H1 (cell line): ENCODE measurements around the gene TUBGCP3. TPM values are rescaled to one million over a fixed set of nuclear protein-coding genes. Genes with fewer than 3 reads are reported as not detected.

Experiments
- CTCF ChIA-PET: fragments of 300-600 bp; sonication (Branson Sonifier 250); formaldehyde crosslinking; loops from one replicate; lab custom pipeline; 2021; ENCODE audit not compliant: partially characterized antibody; lab: Charles Lee
- POLR2A ChIA-PET: fragments of 300-600 bp; sonication (Branson Sonifier 250); formaldehyde crosslinking; loops from one replicate; lab custom pipeline; 2021; ENCODE audit warnings: inconsistent platforms; ENCODE audit not compliant: partially characterized antibody; lab: Charles Lee
- DNase-seq, 2 experiments: peaks; one replicate each; pipeline versions ENCODE4 v3.0.0 to v3.0.0-alpha.2; 2010 to 2022; ENCODE audit warnings: low spot score in 2 of 2, low read depth in 1 of 2, mixed read lengths in 1 of 2
- FAIRE-seq: peaks from 2 replicates; lab custom pipeline; 2011; peaks lifted over from hg19 to GRCh38; lab: Jason Lieb, UNC
- H2AFZ ChIP-seq: 2 replicates; pipeline ENCODE4 v1.8.1; 2012; ENCODE audit warnings: low read length, inconsistent platforms
- H2AK5ac ChIP-seq: 2 replicates; pipeline ENCODE4 v1.6.1; 2013; ENCODE audit warnings: low read depth, low read length
- H2BK120ac ChIP-seq: replicated peaks from 2 replicates; pipeline ENCODE3; 2013; ENCODE audit warnings: low read depth, low read length, inconsistent platforms
- H2BK12ac ChIP-seq: 2 replicates; pipeline ENCODE4 v1.6.1; 2013; ENCODE audit warnings: low read depth, low read length
- H2BK15ac ChIP-seq: 2 replicates; pipeline ENCODE4 v1.6.1; 2013; ENCODE audit warnings: low read length
- H2BK20ac ChIP-seq: 2 replicates; pipeline ENCODE4 v1.6.1; 2013; ENCODE audit warnings: low read length
- H2BK5ac ChIP-seq: 2 replicates; pipeline ENCODE4 v1.6.1; 2013; ENCODE audit warnings: low read depth, low read length
- H3K14ac ChIP-seq: 2 replicates; pipeline ENCODE4 v1.6.1; 2013; ENCODE audit warnings: inconsistent platforms; ENCODE audit not compliant: insufficient read length
- H3K18ac ChIP-seq: 2 replicates; pipeline ENCODE4 v1.6.1; 2013; ENCODE audit warnings: low read length; ENCODE audit errors: extremely low read depth
- H3K23ac ChIP-seq: 2 replicates; pipeline ENCODE4 v1.6.1; 2013; ENCODE audit warnings: inconsistent platforms; ENCODE audit not compliant: insufficient read length
- H3K23me2 ChIP-seq: 2 replicates; pipeline ENCODE4 v1.6.1; 2013; ENCODE audit warnings: low read depth, low read length
- H3K27ac ChIP-seq: 2 replicates; pipeline ENCODE4 v1.6.1; 2011; ENCODE audit warnings: low read depth, low read length, inconsistent platforms
- H3K27me3 ChIP-seq, 4 experiments: replicated peaks in 1 of 4; 1 replicate in 1 of 4; 2 replicates in 3 of 4; pipeline versions ENCODE4 v1.6.1 to v1.8.1; 2011 to 2013; ENCODE audit warnings: low read length in 3 of 4, mild to moderate bottlenecking in 3 of 4, inconsistent platforms in 2 of 4, mixed read lengths in 2 of 4, moderate library complexity in 1 of 4; ENCODE audit not compliant: control insufficient read depth in 3 of 4, insufficient read depth in 3 of 4; ENCODE audit errors: extremely low read depth in 1 of 4
- H3K36me3 ChIP-seq, 4 experiments: 2 replicates each; pipeline versions ENCODE4 v1.6.1 to v1.8.1; 2011 to 2013; ENCODE audit warnings: mild to moderate bottlenecking in 4 of 4, low read length in 3 of 4, moderate library complexity in 2 of 4, control low read depth in 1 of 4, inconsistent platforms in 1 of 4; ENCODE audit not compliant: insufficient read depth in 4 of 4, control insufficient read depth in 2 of 4
- H3K4ac ChIP-seq: replicated peaks from 2 replicates; pipeline ENCODE3; 2013; ENCODE audit warnings: low read length, low read depth, mixed read lengths, inconsistent platforms; ENCODE audit not compliant: insufficient read length
- H3K4me1 ChIP-seq, 4 experiments: replicated peaks in 1 of 4; 1 replicate in 1 of 4; 2 replicates in 3 of 4; pipeline versions ENCODE4 v1.6.1 to v1.8.1; 2011 to 2013; ENCODE audit warnings: low read length in 3 of 4, inconsistent platforms in 2 of 4, mixed read lengths in 1 of 4; ENCODE audit not compliant: insufficient read depth in 4 of 4, control insufficient read depth in 3 of 4
- H3K4me2 ChIP-seq, 2 experiments: 2 replicates each; pipeline versions ENCODE4 v1.6.1 to v1.8.1; 2011 to 2013; ENCODE audit warnings: low read depth in 2 of 2, low read length in 2 of 2, control low read depth in 1 of 2, inconsistent platforms in 1 of 2, mild to moderate bottlenecking in 1 of 2; ENCODE audit not compliant: insufficient read depth in 1 of 2
- H3K4me3 ChIP-seq, 4 experiments: fragments of 200-600, 300-600 bp in 1 of 4; sonication (generic), shearing (Covaris generic), sonication (Bioruptor Twin) in 1 of 4; 2 replicates each; pipeline versions ENCODE4 v1.5.1 to v1.8.1; 2011 to 2016; ENCODE audit warnings: low read length in 4 of 4, low read depth in 3 of 4, control low read depth in 2 of 4, inconsistent platforms in 2 of 4, mild to moderate bottlenecking in 2 of 4, mixed read lengths in 1 of 4, moderate library complexity in 1 of 4; ENCODE audit not compliant: insufficient read depth in 2 of 4; ENCODE audit errors: extremely low read depth in 1 of 4
- H3K56ac ChIP-seq: replicated peaks from 2 replicates; pipeline ENCODE3; 2013; ENCODE audit warnings: low read depth, mild to moderate bottlenecking, mixed read lengths, low read length, inconsistent platforms; ENCODE audit not compliant: insufficient read length
- H3K79me1 ChIP-seq: 2 replicates; pipeline ENCODE4 v1.6.1; 2013; ENCODE audit warnings: low read depth, low read length, control low read depth
- H3K79me2 ChIP-seq, 2 experiments: 2 replicates each; pipeline versions ENCODE4 v1.6.1 to v1.8.1; 2012 to 2013; ENCODE audit warnings: low read length in 2 of 2, mild to moderate bottlenecking in 2 of 2, inconsistent platforms in 1 of 2; ENCODE audit not compliant: insufficient read depth in 2 of 2, control insufficient read depth in 1 of 2
- H3K9ac ChIP-seq, 4 experiments: replicated peaks in 1 of 4; 1 replicate in 1 of 4; 2 replicates in 3 of 4; pipeline versions ENCODE4 v1.6.1 to v1.8.1; 2011 to 2013; ENCODE audit warnings: low read depth in 3 of 4, low read length in 3 of 4, control low read depth in 2 of 4, mild to moderate bottlenecking in 2 of 4, moderate library complexity in 2 of 4, inconsistent platforms in 1 of 4; ENCODE audit errors: extremely low read depth in 1 of 4
- H3K9me3 ChIP-seq, 2 experiments: 2 replicates each; pipeline versions ENCODE4 v1.6.1 to v1.8.1; 2012 to 2013; ENCODE audit warnings: mild to moderate bottlenecking in 2 of 2, moderate library complexity in 2 of 2, control low read depth in 1 of 2, inconsistent platforms in 1 of 2, low read depth in 1 of 2, low read length in 1 of 2, mixed read lengths in 1 of 2; ENCODE audit not compliant: insufficient read depth in 2 of 2
- H4K20me1 ChIP-seq, 2 experiments: replicated peaks in 1 of 2; 2 replicates each; pipeline versions ENCODE3 to v1.8.1; 2011 to 2013; ENCODE audit warnings: inconsistent platforms in 2 of 2, low read length in 2 of 2, mild to moderate bottlenecking in 1 of 2; ENCODE audit not compliant: insufficient read depth in 2 of 2, control insufficient read depth in 1 of 2
- H4K5ac ChIP-seq: 2 replicates; pipeline ENCODE4 v1.6.1; 2013; ENCODE audit warnings: low read length, low read depth, mixed read lengths, inconsistent platforms; ENCODE audit not compliant: insufficient read length
- H4K8ac ChIP-seq: 2 replicates; pipeline ENCODE4 v1.8.0; 2013; ENCODE audit warnings: mild to moderate bottlenecking, moderate library complexity, low read length, inconsistent platforms; ENCODE audit not compliant: insufficient read depth; ENCODE audit errors: extremely low read depth
- H4K91ac ChIP-seq: replicated peaks from 2 replicates; pipeline ENCODE3; 2013; ENCODE audit warnings: low read length, mixed read lengths, inconsistent platforms; ENCODE audit not compliant: insufficient read length
- BCL11A ChIP-seq, 2 experiments: IDR thresholded peaks; one replicate each; pipeline ENCODE4 v1.6.1; 2011; ENCODE audit warnings: low read depth in 2 of 2, low read length in 2 of 2, mild to moderate bottlenecking in 2 of 2
- CEBPB ChIP-seq: IDR thresholded peaks from 2 replicates; pipeline ENCODE4 v1.6.1; 2012; ENCODE audit warnings: low read depth, low read length
- GTF2F1 ChIP-seq: IDR thresholded peaks from 2 replicates; pipeline ENCODE4 v1.6.1; 2012; ENCODE audit warnings: low read depth, low read length, improper control_type of control experiment, borderline replicate concordance
- RXRA ChIP-seq: IDR thresholded peaks from 2 replicates; pipeline ENCODE4 v1.6.1; 2011; ENCODE audit warnings: low read depth, mild to moderate bottlenecking, low read length, moderate library complexity; ENCODE audit not compliant: insufficient read depth
- SP2 ChIP-seq: IDR thresholded peaks from 2 replicates; pipeline ENCODE4 v1.6.1; 2012; ENCODE audit warnings: mild to moderate bottlenecking, low read length, inconsistent platforms
- ZNF274 ChIP-seq: IDR thresholded peaks from 2 replicates; pipeline ENCODE4 v1.7.0; 2012; ENCODE audit warnings: low read length, borderline replicate concordance; ENCODE audit errors: extremely low read depth
- WGBS, 2 experiments: shearing (Covaris generic) in 1 of 2; methylation state at CpG; one replicate each; pipeline versions ENCODE4 v1.1.6 to v1.1.7; 2013 to 2015; ENCODE audit warnings: low lambda C conversion rate in 2 of 2, mixed read lengths in 2 of 2, inconsistent platforms in 1 of 2, low coverage in 1 of 2, missing lambda C conversion rate in 1 of 2; ENCODE audit not compliant: insufficient replicate concordance in 2 of 2, insufficient coverage in 1 of 2, insufficient read length in 1 of 2; ENCODE audit errors: extremely low coverage in 1 of 2, missing lambda C conversion rate in 1 of 2; 5-methylcytosine and 5-hydroxymethylcytosine counted together
- polyA plus RNA-seq, 7 experiments: library from polyadenylated mRNA; depleted of rRNA in 3 of 7; stranded (reverse) in 5 of 7; unstranded in 2 of 7; fragments of >200 nt in 5 of 7; fragments of 200-250 nt in 2 of 7; gene quantifications; 1 replicate in 5 of 7; 2 replicates in 1 of 7; 4 replicates in 1 of 7; pipeline versions ENCODE4 v1.2.1 to v1.2.3, GENCODE V29; 2011 to 2013; ENCODE audit warnings: missing spikeins in 2 of 7, mixed read lengths in 2 of 7
- total RNA-seq: library from RNA; stranded (reverse); fragmentation: NEBNext Ultra II Directional; extraction: Animal tissue kit (Norgen Biotek cat#: 25700); gene quantifications from 2 replicates; pipeline ENCODE4 v1.2.1, GENCODE V29; 2021

The TUBGCP3 gene
- total and polyA plus RNA-seq, 2 of the 8 experiments (the other 6 are each of a cell fraction or from before 2014, with no cell fraction given), result 27.0 to 31.7 TPM

- Histone ChIP-seq H3K14ac (no peak overlapping the region), H4K20me1 (no peaks in the 10 kb centered on the region), H2AK5ac (no peak overlapping the region), H4K91ac (no peak overlapping the region), H3K4ac (no peak overlapping the region), H3K4me1 (no peaks in the 10 kb centered on the region), H3K9ac (no peak overlapping the region), H3K27me3 (no peaks in the 10 kb centered on the region), H3K18ac (no peak overlapping the region), H2BK20ac (no peak overlapping the region), H2BK12ac (no peak overlapping the region), H2BK5ac (no peak overlapping the region), H4K5ac (no peak overlapping the region), H2BK120ac (no peak overlapping the region), H3K9me3 (no peaks in the 10 kb centered on the region), H3K4me2 (no peak overlapping the region), H3K4me3 (no peak overlapping the region), H3K79me2 (no peaks in the 10 kb centered on the region), H4K8ac (no peak overlapping the region), H2BK15ac (no peak overlapping the region), H3K27ac (no peak overlapping the region), H3K79me1 (no peaks in the 10 kb centered on the region), H3K36me3 (no peaks in the 10 kb centered on the region), H3K56ac (no peak overlapping the region), H3K23me2 (no peaks in the 10 kb centered on the region), H2AFZ (no peak overlapping the region), H3K23ac (no peak overlapping the region)
- DNase-seq (peak in 1 of 2 experiments; percentile 42), FAIRE-seq (no peak)
- WGBS, 2 experiments, result 93% methylated on average over 32 of the region's 32 CpGs; no CpG with 5 or more reads in 1 of the 2 experiments
- POLR2A ChIA-PET, result no interaction called here
- CTCF ChIA-PET, result interaction anchor here (1.1 to 2.4 kb wide), 4 partner anchors 9 to 979 kb away, joined by 3 to 14 read pairs (median 4); no protein-coding TSS in a partner anchor
- TF ChIP-seq BCL11A (IDR thresholded peaks at IDR 0.05; ENCODE audit: low read depth in 2 of 2, low read length in 2 of 2) (no peak), CEBPB (no peak), ZNF274 (no peak), GTF2F1 (no peak), SP2 (no peak), RXRA (no peak)
Measured at GRCh38 chr13:112453207-112453829, 134.6 kb downstream of the TUBGCP3 start.
